Sigmoid colon (tissue), 7 donors: Measurements from ENCODE around the gene SPRR1A. TPM values are rescaled to one million over a fixed set of nuclear protein-coding genes. Genes with fewer than 3 reads are reported as not detected.

Source experiments
- DNase-seq: peaks from one replicate; pipeline ENCODE4 v3.0.0-alpha.2; 2019
- H3K27ac ChIP-seq, 4 donors: fragments of 200-600 bp; sonication (generic); one replicate each; pipeline ENCODE4 v1.5.1; 2016 to 2019; ENCODE audit warnings: mild to moderate bottlenecking in 1 of 4
- H3K27me3 ChIP-seq, 3 donors: fragments of 200-600 bp; sonication (generic); one replicate each; pipeline ENCODE4 v1.5.1; 2019; ENCODE audit warnings: mild to moderate bottlenecking in 1 of 3
- H3K36me3 ChIP-seq, 4 donors: fragments of 200-600 bp; sonication (generic); one replicate each; pipeline ENCODE4 v1.5.1; 2016 to 2019
- H3K4me1 ChIP-seq, 4 donors: fragments of 200-600 bp; sonication (generic); one replicate each; pipeline ENCODE4 v1.5.1; 2017 to 2019
- H3K4me3 ChIP-seq, 4 donors: fragments of 200-600 bp; sonication (generic); one replicate each; pipeline ENCODE4 v1.5.1; 2017 to 2019; ENCODE audit warnings: mild to moderate bottlenecking in 2 of 4, moderate library complexity in 1 of 4
- H3K9me3 ChIP-seq, 4 donors: fragments of 200-600 bp in 3 of 4; sonication (generic) in 3 of 4; one replicate each; pipeline versions ENCODE4 v1.5.1 to v1.6.1; 2013 to 2019
- CTCF ChIP-seq, 4 experiments: fragments of 450-650 bp in 3 of 4; fragments of 200-600 bp in 1 of 4; IDR thresholded peaks; one replicate each; pipeline ENCODE4 v1.5.1; 2016 to 2019; ENCODE audit warnings: antibody characterized with exemption in 4 of 4, mild to moderate bottlenecking in 3 of 4, moderate library complexity in 2 of 4
- EP300 ChIP-seq, 4 donors: sonication (generic); formaldehyde crosslinking; IDR thresholded peaks; one replicate each; pipeline ENCODE4 v1.6.1; 2017; ENCODE audit warnings: antibody characterized with exemption in 4 of 4
- POLR2A ChIP-seq, 2 donors: fragments of 450-650 bp; IDR thresholded peaks; one replicate each; pipeline ENCODE4 v1.6.1; 2016; ENCODE audit warnings: antibody characterized with exemption in 2 of 2, mild to moderate bottlenecking in 2 of 2, moderate library complexity in 2 of 2
- POLR2AphosphoS5 ChIP-seq, 4 donors: sonication (generic); formaldehyde crosslinking; IDR thresholded peaks; one replicate each; pipeline ENCODE4 v1.6.1; 2017; ENCODE audit warnings: antibody characterized with exemption in 4 of 4
- WGBS, 2 donors: extraction: QIAGEN DNeasy Blood & Tissue Kit; methylation state at CpG; one replicate each; pipeline ENCODE4 v1.1.7; 2013; 5-methylcytosine and 5-hydroxymethylcytosine counted together
- intact Hi-C: fragments of 100-400 bp; cut with DNase I; formaldehyde crosslinking; loops from one replicate; pipeline ENCODE4 v1.15.1; 2023
- polyA plus RNA-seq, 3 donors: library from polyadenylated mRNA; stranded (reverse); fragments of 200-250 nt; gene quantifications; one replicate each; pipeline ENCODE4 v1.2.3, GENCODE V29; 2013
- total RNA-seq, 4 donors: library from RNA; depleted of rRNA; stranded (reverse); fragments of >200 nt; gene quantifications; one replicate each; pipeline ENCODE4 v1.1.0, GENCODE V29; 2016
- donor health status: healthy with polysubstance abuse.
- donor health status: Bipolar disorder and iron deficiency.
- donor health status: healthy.

SPRR1A gene
- total and polyA plus RNA-seq, 7 donors, result not detected

- intact Hi-C loops, result no loop called here
- no peaks in the 10 kb centered on the region for H3K9me3 ChIP-seq
- 88 to 92% methylated on average over 7 of the region's 7 CpGs for WGBS, 2 donors
- H3K27ac ChIP-seq, result no peak overlapping the region
- no peak overlapping the region for H3K4me3 ChIP-seq
- H3K4me1 ChIP-seq, result no peaks in the 10 kb centered on the region
- no peaks in the 10 kb centered on the region for H3K27me3 ChIP-seq
- TF ChIP-seq POLR2A (IDR thresholded peaks at IDR 0.05) (no peak), POLR2AphosphoS5 (IDR thresholded peaks at IDR 0.05) (no peak), CTCF (IDR thresholded peaks at IDR 0.05) (no peak), EP300 (IDR thresholded peaks at IDR 0.05) (no peak)
- no peak for DNase-seq
- H3K36me3 ChIP-seq, result no peaks in the 10 kb centered on the region
These were observed 39.2 kb downstream of the SPRR1A start for GRCh38 chr1:153023109-153023508.

- no peak for TF ChIP-seq POLR2AphosphoS5 (IDR thresholded peaks at IDR 0.05)
- TF ChIP-seq CTCF (IDR thresholded peaks at IDR 0.05), result no peak
- TF ChIP-seq EP300 (IDR thresholded peaks at IDR 0.05), result no peak
- TF ChIP-seq POLR2A (IDR thresholded peaks at IDR 0.05), result no peak
- Histone ChIP-seq H3K36me3 (no peaks in the 10 kb centered on the region), H3K4me1 (no peaks in the 10 kb centered on the region), H3K4me3 (no peak overlapping the region), H3K27ac (no peak overlapping the region), H3K9me3 (no peaks in the 10 kb centered on the region), H3K27me3 (no peaks in the 10 kb centered on the region)
- intact Hi-C loops, result no loop called here
- no peak for DNase-seq
- 86 to 89% methylated on average over 1 of the region's 1 CpG for WGBS, 2 donors
These were observed 40.5 kb downstream of the SPRR1A start for GRCh38 chr1:153024413-153024812.

GRCh38 chr1:153025797-153026196 lies 41.9 kb downstream of the SPRR1A start:
- Histone ChIP-seq H3K9me3 (no peaks in the 10 kb centered on the region), H3K4me1 (no peaks in the 10 kb centered on the region), H3K4me3 (no peak overlapping the region), H3K36me3 (no peaks in the 10 kb centered on the region), H3K27ac (no peak overlapping the region), H3K27me3 (no peaks in the 10 kb centered on the region)
- intact Hi-C loops, result no loop called here
- no peak for TF ChIP-seq POLR2AphosphoS5 (IDR thresholded peaks at IDR 0.05)
- TF ChIP-seq CTCF (IDR thresholded peaks at IDR 0.05), result no peak
- no peak for TF ChIP-seq EP300 (IDR thresholded peaks at IDR 0.05)
- TF ChIP-seq POLR2A (IDR thresholded peaks at IDR 0.05), result no peak
- DNase-seq, result no peak
- 80% methylated on average over 1 of the region's 1 CpG for WGBS, 2 donors

- H3K27me3 ChIP-seq, result no peaks in the 10 kb centered on the region
- no peak for DNase-seq
- WGBS, 2 donors, result 65 to 68% methylated on average over 1 of the region's 1 CpG
- H3K27ac ChIP-seq, result no peak overlapping the region
- H3K4me3 ChIP-seq, result no peak overlapping the region
- no peaks in the 10 kb centered on the region for H3K9me3 ChIP-seq
- no peaks in the 10 kb centered on the region for H3K36me3 ChIP-seq
- intact Hi-C loops, result no loop called here
- TF ChIP-seq CTCF (IDR thresholded peaks at IDR 0.05), result no peak
- TF ChIP-seq POLR2AphosphoS5 (IDR thresholded peaks at IDR 0.05), result no peak
- no peak for TF ChIP-seq POLR2A (IDR thresholded peaks at IDR 0.05)
- TF ChIP-seq EP300 (IDR thresholded peaks at IDR 0.05), result no peak
- H3K4me1 ChIP-seq, result no peaks in the 10 kb centered on the region
These were observed 44.9 kb downstream of the SPRR1A start for GRCh38 chr1:153028766-153029165.

- no peak for DNase-seq
- Histone ChIP-seq H3K27me3 (no peaks in the 10 kb centered on the region), H3K4me3 (no peak within 1 kb of the TSS), H3K9me3 (no peaks in the 10 kb centered on the region), H3K36me3 (no peaks in the 10 kb centered on the region), H3K27ac (no peak within 1 kb of the TSS), H3K4me1 (no peaks in the 10 kb centered on the region)
- intact Hi-C loops, result no loop called here
- no peak for TF ChIP-seq EP300 (IDR thresholded peaks at IDR 0.05)
- no peak for TF ChIP-seq CTCF (IDR thresholded peaks at IDR 0.05)
- no peak for TF ChIP-seq POLR2A (IDR thresholded peaks at IDR 0.05)
- no peak for TF ChIP-seq POLR2AphosphoS5 (IDR thresholded peaks at IDR 0.05)
These were observed 47.0 kb downstream of the SPRR1A start, which contains the start of gene SPRR1B for GRCh38 chr1:153030895-153031294. TSS of gene SPRR1B (plus strand) at chr1:153031203. CDS start at chr1:153032346, 1,143 bp downstream.
